ENCODE data around the gene BRIP1.

GRCh38 chr17:61700252-61700651 is 163.1 kb downstream of the BRIP1 start:
- TF ChIP-seq MYC (IDR thresholded peaks at IDR 0.05; ENCODE audit: borderline replicate concordance, low read length), result no peak
- TF ChIP-seq MAZ (IDR thresholded peaks at IDR 0.05; ENCODE audit: borderline replicate concordance, low read depth, low read length), result no peak
- no peak for TF ChIP-seq BHLHE40 (IDR thresholded peaks at IDR 0.05; ENCODE audit: low read depth, low read length)
- no peak for TF ChIP-seq POLR2A (IDR thresholded peaks at IDR 0.05; ENCODE audit: low read length)
- TF ChIP-seq CTCF (IDR thresholded peaks at IDR 0.05), result no peak
- TF ChIP-seq EP300 (IDR thresholded peaks at IDR 0.05), result no peak
- TF ChIP-seq SMC3 (IDR thresholded peaks at IDR 0.05), result no peak
- no peak for TF ChIP-seq NPAS2 (CRISPR knock-in tag; IDR thresholded peaks at IDR 0.05; ENCODE audit: borderline replicate concordance)
- no peak for TF ChIP-seq PHF8 (IDR thresholded peaks at IDR 0.05; ENCODE audit: borderline replicate concordance, low read depth)
